GM20000 (cell line): Measurements from ENCODE around the gene CEBPZ.

Experiments
- DNase-seq: peaks from one replicate; pipeline ENCODE4 v3.0.0; 2012; ENCODE audit warnings: low spot score
- TF ChIP-seq, protein P1 (sequence below): IDR thresholded peaks from 2 replicates; pipeline ENCODE4 v1.5.1; 2012; ENCODE audit warnings: mild to moderate bottlenecking, control low read depth; ENCODE audit errors: extremely low read depth, missing control alignments

The CEBPZ gene, protein sequence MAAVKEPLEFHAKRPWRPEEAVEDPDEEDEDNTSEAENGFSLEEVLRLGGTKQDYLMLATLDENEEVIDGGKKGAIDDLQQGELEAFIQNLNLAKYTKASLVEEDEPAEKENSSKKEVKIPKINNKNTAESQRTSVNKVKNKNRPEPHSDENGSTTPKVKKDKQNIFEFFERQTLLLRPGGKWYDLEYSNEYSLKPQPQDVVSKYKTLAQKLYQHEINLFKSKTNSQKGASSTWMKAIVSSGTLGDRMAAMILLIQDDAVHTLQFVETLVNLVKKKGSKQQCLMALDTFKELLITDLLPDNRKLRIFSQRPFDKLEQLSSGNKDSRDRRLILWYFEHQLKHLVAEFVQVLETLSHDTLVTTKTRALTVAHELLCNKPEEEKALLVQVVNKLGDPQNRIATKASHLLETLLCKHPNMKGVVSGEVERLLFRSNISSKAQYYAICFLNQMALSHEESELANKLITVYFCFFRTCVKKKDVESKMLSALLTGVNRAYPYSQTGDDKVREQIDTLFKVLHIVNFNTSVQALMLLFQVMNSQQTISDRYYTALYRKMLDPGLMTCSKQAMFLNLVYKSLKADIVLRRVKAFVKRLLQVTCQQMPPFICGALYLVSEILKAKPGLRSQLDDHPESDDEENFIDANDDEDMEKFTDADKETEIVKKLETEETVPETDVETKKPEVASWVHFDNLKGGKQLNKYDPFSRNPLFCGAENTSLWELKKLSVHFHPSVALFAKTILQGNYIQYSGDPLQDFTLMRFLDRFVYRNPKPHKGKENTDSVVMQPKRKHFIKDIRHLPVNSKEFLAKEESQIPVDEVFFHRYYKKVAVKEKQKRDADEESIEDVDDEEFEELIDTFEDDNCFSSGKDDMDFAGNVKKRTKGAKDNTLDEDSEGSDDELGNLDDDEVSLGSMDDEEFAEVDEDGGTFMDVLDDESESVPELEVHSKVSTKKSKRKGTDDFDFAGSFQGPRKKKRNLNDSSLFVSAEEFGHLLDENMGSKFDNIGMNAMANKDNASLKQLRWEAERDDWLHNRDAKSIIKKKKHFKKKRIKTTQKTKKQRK

DNA sequence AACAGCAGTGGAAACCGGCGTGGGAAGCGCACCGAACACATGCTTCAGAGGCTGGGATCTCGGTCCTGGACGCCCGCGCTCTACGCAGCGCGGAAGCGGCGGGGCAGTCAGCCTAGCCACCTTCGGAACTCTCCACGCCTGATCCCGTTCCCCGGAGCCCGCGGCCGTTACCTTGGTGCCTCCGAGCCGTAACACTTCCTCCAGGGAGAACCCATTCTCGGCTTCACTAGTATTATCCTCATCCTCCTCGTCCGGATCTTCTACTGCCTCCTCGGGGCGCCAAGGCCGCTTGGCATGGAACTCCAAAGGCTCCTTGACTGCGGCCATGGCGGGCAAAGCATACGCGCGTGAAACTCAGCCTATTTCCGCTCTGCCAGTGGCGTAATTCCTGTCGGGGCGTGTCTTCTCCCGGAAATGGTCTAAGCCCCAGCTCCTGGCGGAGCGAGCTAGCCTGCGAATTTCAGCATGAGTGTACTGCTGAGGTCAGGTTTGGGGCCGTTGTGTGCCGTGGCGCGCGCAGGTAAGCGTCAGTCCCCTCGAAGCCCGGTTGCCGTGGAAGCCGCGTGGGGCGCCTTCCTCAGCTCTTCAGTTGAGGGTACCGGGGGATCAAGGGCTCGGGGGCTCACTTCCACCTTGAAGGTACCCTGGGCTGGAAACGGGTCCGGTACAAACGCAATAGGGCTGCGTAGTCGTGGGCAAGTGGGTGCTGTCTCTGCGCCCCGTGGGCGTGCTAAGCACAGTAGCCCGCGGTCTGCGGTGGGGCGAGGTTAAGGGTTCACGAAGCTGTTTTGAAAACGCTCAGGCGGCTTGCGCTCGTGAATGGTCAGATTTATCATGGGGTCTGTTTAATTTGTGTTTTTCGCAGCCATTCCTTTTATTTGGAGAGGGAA, at the start of gene CEBPZ, which contains the start of gene NDUFAF7:
TSS of gene CEBPZ (minus strand) at position 356 of the 890 bp plus-strand sequence. CDS start at position 327, 29 bp downstream.
TSS of gene NDUFAF7 (plus strand) at position 418 of the 890 bp plus-strand sequence. CDS start at position 466, 48 bp downstream.
- DNase-seq = peak; percentile 87
- TF ChIP-seq, protein P1, sequence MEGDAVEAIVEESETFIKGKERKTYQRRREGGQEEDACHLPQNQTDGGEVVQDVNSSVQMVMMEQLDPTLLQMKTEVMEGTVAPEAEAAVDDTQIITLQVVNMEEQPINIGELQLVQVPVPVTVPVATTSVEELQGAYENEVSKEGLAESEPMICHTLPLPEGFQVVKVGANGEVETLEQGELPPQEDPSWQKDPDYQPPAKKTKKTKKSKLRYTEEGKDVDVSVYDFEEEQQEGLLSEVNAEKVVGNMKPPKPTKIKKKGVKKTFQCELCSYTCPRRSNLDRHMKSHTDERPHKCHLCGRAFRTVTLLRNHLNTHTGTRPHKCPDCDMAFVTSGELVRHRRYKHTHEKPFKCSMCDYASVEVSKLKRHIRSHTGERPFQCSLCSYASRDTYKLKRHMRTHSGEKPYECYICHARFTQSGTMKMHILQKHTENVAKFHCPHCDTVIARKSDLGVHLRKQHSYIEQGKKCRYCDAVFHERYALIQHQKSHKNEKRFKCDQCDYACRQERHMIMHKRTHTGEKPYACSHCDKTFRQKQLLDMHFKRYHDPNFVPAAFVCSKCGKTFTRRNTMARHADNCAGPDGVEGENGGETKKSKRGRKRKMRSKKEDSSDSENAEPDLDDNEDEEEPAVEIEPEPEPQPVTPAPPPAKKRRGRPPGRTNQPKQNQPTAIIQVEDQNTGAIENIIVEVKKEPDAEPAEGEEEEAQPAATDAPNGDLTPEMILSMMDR = no peak

DNA sequence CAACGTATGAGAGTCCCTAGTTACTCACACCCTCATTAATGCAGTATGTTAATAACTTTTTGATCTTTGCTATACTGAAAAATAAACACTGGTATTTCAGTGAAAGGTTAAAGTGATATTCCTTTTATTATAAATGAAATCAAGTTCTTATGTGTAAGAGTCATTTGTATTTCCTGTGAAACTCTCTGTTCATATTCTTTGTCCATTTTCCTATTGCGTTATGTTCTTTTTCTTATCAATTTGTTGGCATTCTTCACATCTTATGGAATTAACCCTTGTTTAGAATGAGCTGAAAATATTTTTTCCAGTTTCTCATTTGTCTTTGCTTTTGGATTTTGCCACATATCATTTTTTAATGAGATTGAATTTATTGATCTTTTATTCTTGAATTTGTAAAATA, 44.9 kb upstream of the CEBPZ start:
- TF ChIP-seq, protein P1 = no peak
- no peak for DNase-seq

DNA sequence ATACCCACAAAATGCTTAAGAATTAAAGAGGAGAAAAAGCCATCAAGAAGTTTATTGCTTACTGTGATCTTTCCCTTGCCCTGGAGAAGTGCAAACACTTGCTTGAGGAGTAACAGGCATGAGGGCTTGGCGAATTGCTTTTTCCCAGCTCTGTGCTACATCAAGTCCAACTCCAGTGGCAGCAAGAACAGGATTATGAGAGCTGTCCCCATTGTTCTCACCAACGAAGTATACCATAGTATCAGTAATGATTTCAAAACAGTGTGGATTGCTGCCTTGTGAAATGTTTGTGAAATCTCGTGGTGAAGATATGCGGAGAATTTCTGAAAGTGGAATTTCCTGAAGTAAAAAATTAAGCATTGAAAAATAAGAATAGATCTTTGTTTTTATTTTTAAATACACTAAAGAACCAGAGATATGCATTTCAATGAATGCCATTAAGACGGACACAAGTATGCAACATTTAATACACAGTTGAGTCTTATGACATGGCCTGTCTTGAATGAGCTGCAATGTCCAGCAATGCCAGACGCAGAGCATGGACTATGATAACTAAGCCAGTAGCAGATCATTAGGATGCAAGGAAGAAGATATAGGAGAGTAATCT, 43.1 kb upstream of the CEBPZ start:
- DNase-seq = no peak
- TF ChIP-seq, protein P1 = no peak

DNA sequence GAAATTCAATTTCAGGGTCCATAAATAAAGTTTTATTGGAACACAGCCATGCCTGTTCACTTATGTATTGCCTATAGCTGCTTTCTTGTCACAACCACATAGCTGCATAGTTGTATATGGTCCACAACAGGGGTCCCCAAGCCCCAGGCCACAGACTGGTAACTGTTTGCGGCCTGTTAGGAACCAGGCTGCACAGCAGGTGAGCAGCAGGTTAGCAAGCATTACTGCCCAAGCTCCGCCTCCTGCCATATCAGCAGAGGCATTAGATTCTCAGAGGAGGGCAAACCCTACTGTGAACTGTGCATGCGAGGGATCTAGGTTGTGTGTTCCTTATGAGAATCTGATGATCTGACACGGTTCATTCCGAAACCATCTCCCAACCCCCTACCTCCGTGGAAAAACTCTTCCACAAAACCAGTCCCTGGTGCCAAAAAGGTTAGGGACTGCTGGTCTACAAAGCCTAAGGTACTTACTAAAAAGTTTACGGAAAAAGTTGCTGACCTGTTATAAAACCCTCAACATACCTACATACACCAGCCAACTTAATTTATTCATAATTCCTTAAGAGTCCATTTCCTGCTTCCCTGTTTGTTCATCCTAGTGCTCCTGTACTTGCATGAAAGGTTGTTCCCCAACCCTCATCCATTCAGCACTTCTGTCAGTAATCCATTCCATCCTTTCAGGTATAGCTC, 40.1 kb upstream of the CEBPZ start:
- DNase-seq = no peak
- TF ChIP-seq, protein P1 = no peak

DNA sequence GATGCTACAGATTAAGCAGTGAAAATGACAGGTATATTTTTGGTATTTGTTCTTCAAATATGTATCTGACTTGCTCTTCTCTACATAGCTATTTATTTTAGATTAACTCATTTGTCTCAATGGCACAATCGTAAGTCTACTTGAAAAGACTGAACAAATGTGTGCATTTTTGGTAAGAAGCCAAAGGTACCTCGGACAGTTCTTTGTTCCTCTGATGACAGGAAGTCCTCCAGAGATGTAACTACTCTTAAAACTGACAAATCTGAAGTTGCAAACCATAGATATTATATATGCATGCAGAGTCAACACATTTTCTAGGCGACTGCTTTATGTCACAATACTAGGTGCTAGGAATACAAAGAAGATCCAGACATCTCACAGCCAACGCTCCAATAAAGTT, 36.7 kb upstream of the CEBPZ start:
- no peak for DNase-seq
- TF ChIP-seq, protein P1 = no peak

DNA sequence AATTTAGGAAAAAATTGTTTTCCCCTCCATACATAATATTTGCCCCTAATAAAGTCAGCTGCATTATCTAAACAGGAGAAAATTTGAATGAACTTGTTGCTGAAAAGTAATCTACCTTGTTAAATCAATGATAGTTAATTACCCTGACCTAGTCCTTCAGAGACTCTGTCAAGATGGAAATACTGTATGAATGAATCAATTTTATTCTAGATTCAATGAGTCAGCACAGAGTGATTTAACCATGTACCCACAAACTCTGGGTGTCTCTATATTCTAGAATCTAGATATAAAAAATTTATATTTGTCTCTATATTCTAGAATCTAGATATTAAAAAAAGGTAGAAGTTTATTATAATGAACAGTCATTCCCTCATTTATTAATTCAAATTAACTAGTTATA, 36.3 kb upstream of the CEBPZ start:
- TF ChIP-seq, protein P1 = no peak
- no peak for DNase-seq
